HG03575 (cell line): ENCODE results near the gene NME4.
"Not testable (repeated sequence)": the region's sequence is repeated elsewhere in the genome, so short reads cannot be mapped to it uniquely, and the experiment has no call there.

Experiments
- ATAC-seq: cut with Tn5 transposase; IDR thresholded peaks from one replicate; pipeline ENCODE4 v1.9.1; 2021; ENCODE audit not compliant: unreplicated experiment, insufficient number of reproducible peaks, low FRiP score; ENCODE audit errors: extremely low read depth

NME4 gene

GRCh38 chr16:391885-392335 lies 5.1 kb upstream of the NME4 start:
- no peak for ATAC-seq

- ATAC-seq, result no peak
Measured at GRCh38 chr16:392450-393030, 4.5 kb upstream of the NME4 start.

- no peak for ATAC-seq
Measured at GRCh38 chr16:396199-396598, 800 bp upstream of the NME4 start.

- ATAC-seq, result no peak
Measured at GRCh38 chr16:396605-397004, 394 bp upstream of the NME4 start.

- no peak for ATAC-seq
Measured at GRCh38 chr16:397736-398332, 835 bp downstream of the NME4 start.

GRCh38 chr16:398561-399339 lies 1.8 kb downstream of the NME4 start:
- no peak for ATAC-seq

GRCh38 chr16:399340-400019 lies 2.5 kb downstream of the NME4 start:
- ATAC-seq, result no peak

- no peak for ATAC-seq
Measured at GRCh38 chr16:400061-400591, 3.1 kb downstream of the NME4 start.

- no peak for ATAC-seq
Measured at GRCh38 chr16:401468-402348, 4.7 kb downstream of the NME4 start, which contains the start of gene DECR2. DECR2 (plus strand) TSS chr16:401885; CDS start chr16:401964, 79 bp downstream.

- no peak for ATAC-seq
Measured at GRCh38 chr16:404971-405486, 8.0 kb downstream of the NME4 start.

- no peak for ATAC-seq
Measured at GRCh38 chr16:405548-406506, 8.8 kb downstream of the NME4 start.

GRCh38 chr16:407253-407652 lies 10.3 kb downstream of the NME4 start:
- ATAC-seq, result no peak

- no peak for ATAC-seq
Measured at GRCh38 chr16:410516-411178, 13.6 kb downstream of the NME4 start.

GRCh38 chr16:411576-412265 lies 14.7 kb downstream of the NME4 start:
- ATAC-seq, result no peak

- ATAC-seq, result no peak
Measured at GRCh38 chr16:414395-415169, 17.6 kb downstream of the NME4 start.

GRCh38 chr16:415170-415498 lies 18.1 kb downstream of the NME4 start:
- not testable (repeated sequence) for ATAC-seq
